Dorsolateral prefrontal cortex (tissue), 118 donors: ENCODE measurements around the gene PDAP1. TPM values are rescaled to one million over a fixed set of nuclear protein-coding genes. Genes with fewer than 3 reads are reported as not detected.

Source experiments
- total RNA-seq, 120 experiments: library from RNA; stranded (reverse); gene quantifications; one replicate each; pipeline versions ENCODE4 v1.2.3 to v1.2.4, GENCODE V29; 2022

The PDAP1 gene
- total RNA-seq, 120 experiments from 2014 or later, result 57.9 to 106 (median 75.1) TPM

Other genes starting within 250 kb of the PDAP1 start
- under 1 TPM in 5 of 120 experiments, not detected in 115; 0.25 to 0.60 (median 0.28) TPM for gene KPNA7, start 200.5 kb downstream of the PDAP1 start, total RNA-seq
- gene MYH16, start 135.8 kb downstream of the PDAP1 start, total RNA-seq, result under 1 TPM in 4 of 120 experiments, not detected in 116; 0.11 to 0.83 (median 0.44) TPM
- gene ARPC1A, start 82.7 kb downstream of the PDAP1 start, total RNA-seq, result 100 to 1,000 TPM in 106 of 120 experiments, 10 to 100 TPM in 14; 84.1 to 180 (median 126) TPM
- gene ARPC1B, start 33.9 kb downstream of the PDAP1 start, total RNA-seq, result 10 to 100 TPM in 115 of 120 experiments, 1 to 10 TPM in 5; 5.2 to 52.6 (median 17.8) TPM
- gene BUD31, start 372 bp upstream of the PDAP1 start, total RNA-seq, result 10 to 100 TPM; 37.0 to 97.8 (median 64.0) TPM
- 10 to 100 TPM in 9 of 120 experiments, 1 to 10 TPM in 111; 3.2 to 13.4 (median 6.3) TPM for gene PTCD1, start 30.2 kb upstream of the PDAP1 start, total RNA-seq
- gene CPSF4, start 30.3 kb upstream of the PDAP1 start, total RNA-seq, result 10 to 100 TPM; 31.8 to 83.9 (median 47.3) TPM
- gene ATP5MF, start 57.6 kb upstream of the PDAP1 start, total RNA-seq, result 100 to 1,000 TPM; 128 to 423 (median 260) TPM
- 10 to 100 TPM; 11.6 to 35.5 (median 20.6) TPM for gene ZNF789, start 64.3 kb upstream of the PDAP1 start, total RNA-seq
- gene ZNF394, start 91.7 kb upstream of the PDAP1 start, total RNA-seq, result 10 to 100 TPM; 15.6 to 37.7 (median 22.6) TPM
- 10 to 100 TPM; 10.7 to 19.7 (median 14.4) TPM for gene ZKSCAN5, start 96.1 kb upstream of the PDAP1 start, total RNA-seq
- gene FAM200A, start 143.5 kb upstream of the PDAP1 start, total RNA-seq, result 10 to 100 TPM in 8 of 120 experiments, 1 to 10 TPM in 112; 5.4 to 10.6 (median 8.1) TPM
- 100 to 1,000 TPM in 16 of 120 experiments, 10 to 100 TPM in 104; 60.1 to 125 (median 87.8) TPM for gene ZNF655, start 150.0 kb upstream of the PDAP1 start, total RNA-seq
- gene TMEM225B, start 189.7 kb upstream of the PDAP1 start, total RNA-seq, result 1 to 10 TPM in 103 of 120 experiments, under 1 TPM in 14, not detected in 3; 0.58 to 6.6 (median 2.1) TPM
- 10 to 100 TPM; 14.8 to 38.1 (median 24.2) TPM for gene ZSCAN25, start 208.3 kb upstream of the PDAP1 start, total RNA-seq